Measurements from ENCODE around the gene MAP2K5.

The MAP2K5 gene

GRCh38 chr15:67594770-67595169 is 52.3 kb downstream of the MAP2K5 start:
- Histone ChIP-seq H3K36me3 (ENCODE audit: control insufficient read depth, insufficient read depth, low read length) (no peaks in the 10 kb centered on the region; the same call in 1 of the 2 replicates), H3K27me3 (ENCODE audit: control insufficient read depth, insufficient read depth, low read length) (no peaks in the 10 kb centered on the region), H3K4me3 (ENCODE audit: low read length) (no peak overlapping the region), H3K4me1 (ENCODE audit: control insufficient read depth, insufficient read depth, low read length) (no peaks in the 10 kb centered on the region), H3K9me3 (ENCODE audit: control insufficient read depth, insufficient read depth, low read length) (no peaks in the 10 kb centered on the region), H3K27ac (ENCODE audit: low read length) (no peak overlapping the region)
- DNase-seq (ENCODE audit: low read depth, low spot score) = no peak

DNA sequence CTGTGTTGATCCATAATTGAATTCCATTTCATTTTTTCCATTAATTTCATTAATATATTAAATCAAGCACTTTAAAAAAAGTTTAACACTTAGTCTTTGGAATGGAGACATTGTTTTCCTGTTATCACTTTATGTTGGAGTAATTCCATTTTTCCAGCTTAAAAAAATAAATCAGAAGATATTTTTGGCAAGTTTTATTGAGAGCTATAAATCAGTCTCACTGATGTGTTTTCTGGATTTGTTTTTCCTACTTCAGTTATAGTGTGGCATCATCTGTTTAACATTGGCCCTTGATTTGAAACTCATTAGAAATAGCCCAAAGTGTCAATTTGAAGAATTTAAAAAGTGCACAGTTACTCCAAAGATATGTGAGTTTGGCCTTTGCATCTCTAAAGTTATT is 53.1 kb downstream of the MAP2K5 start:
- no peak overlapping the region for H3K4me3 ChIP-seq (ENCODE audit: low read length)
- H3K27ac ChIP-seq (ENCODE audit: low read length) = no peak overlapping the region
- H3K9me3 ChIP-seq (ENCODE audit: control insufficient read depth, insufficient read depth, low read length) = no peaks in the 10 kb centered on the region
- H3K36me3 ChIP-seq (ENCODE audit: control insufficient read depth, insufficient read depth, low read length) = no peaks in the 10 kb centered on the region; the same call in 1 of the 2 replicates
- H3K4me1 ChIP-seq (ENCODE audit: control insufficient read depth, insufficient read depth, low read length) = no peaks in the 10 kb centered on the region
- no peaks in the 10 kb centered on the region for H3K27me3 ChIP-seq (ENCODE audit: control insufficient read depth, insufficient read depth, low read length)
- DNase-seq (ENCODE audit: low read depth, low spot score) = no peak

- no peak for DNase-seq (ENCODE audit: low read depth, low spot score)
- no CpG with 5 or more reads among the region's 2 CpGs for WGBS (ENCODE audit: insufficient coverage, insufficient read length)
Measured at GRCh38 chr15:67601073-67601472, 58.6 kb downstream of the MAP2K5 start.

DNA sequence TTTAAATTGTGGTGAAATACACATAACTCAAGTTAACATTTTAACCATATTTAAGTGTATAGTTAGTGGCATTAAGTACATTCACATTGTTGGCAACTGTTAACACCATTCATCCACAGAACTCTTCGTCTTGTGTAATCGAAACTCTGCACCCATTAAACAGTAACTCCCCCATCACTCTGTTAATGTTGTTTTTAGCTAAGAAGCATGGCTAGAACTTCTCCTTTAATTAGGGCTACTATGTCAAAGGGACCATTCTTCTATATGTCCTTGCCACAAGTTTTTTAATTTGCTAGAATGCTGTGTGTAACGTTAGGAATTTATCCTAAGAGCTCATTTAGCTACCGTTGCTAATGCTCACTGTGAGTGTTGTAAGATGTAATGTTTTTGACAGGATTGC is 60.6 kb downstream of the MAP2K5 start:
- WGBS (ENCODE audit: insufficient coverage, insufficient read length) = no CpG with 5 or more reads among the region's 4 CpGs
- Histone ChIP-seq H3K9me3 (ENCODE audit: control insufficient read depth, insufficient read depth, low read length) (no peaks in the 10 kb centered on the region), H3K4me1 (ENCODE audit: control insufficient read depth, insufficient read depth, low read length) (0 out of 2 replicates have a peak, but pooled peaks cover 2% of the 10 kb centered on the region), H3K27me3 (ENCODE audit: control insufficient read depth, insufficient read depth, low read length) (no peaks in the 10 kb centered on the region), H3K4me3 (ENCODE audit: low read length) (no peak overlapping the region), H3K36me3 (ENCODE audit: control insufficient read depth, insufficient read depth, low read length) (no peaks in the 10 kb centered on the region), H3K27ac (ENCODE audit: low read length) (no peak overlapping the region)
- no peak for DNase-seq (ENCODE audit: low read depth, low spot score)

More at GRCh38 chr15:67601073-67601472, 58.6 kb downstream of the MAP2K5 start:
- Histone ChIP-seq H3K27ac (ENCODE audit: low read length) (no peak overlapping the region), H3K9me3 (ENCODE audit: control insufficient read depth, insufficient read depth, low read length) (no peaks in the 10 kb centered on the region), H3K4me1 (ENCODE audit: control insufficient read depth, insufficient read depth, low read length) (0 out of 2 replicates have a peak, but pooled peaks cover 2% of the 10 kb centered on the region), H3K27me3 (ENCODE audit: control insufficient read depth, insufficient read depth, low read length) (no peaks in the 10 kb centered on the region), H3K36me3 (ENCODE audit: control insufficient read depth, insufficient read depth, low read length) (no peaks in the 10 kb centered on the region), H3K4me3 (ENCODE audit: low read length) (no peak overlapping the region)

DNA sequence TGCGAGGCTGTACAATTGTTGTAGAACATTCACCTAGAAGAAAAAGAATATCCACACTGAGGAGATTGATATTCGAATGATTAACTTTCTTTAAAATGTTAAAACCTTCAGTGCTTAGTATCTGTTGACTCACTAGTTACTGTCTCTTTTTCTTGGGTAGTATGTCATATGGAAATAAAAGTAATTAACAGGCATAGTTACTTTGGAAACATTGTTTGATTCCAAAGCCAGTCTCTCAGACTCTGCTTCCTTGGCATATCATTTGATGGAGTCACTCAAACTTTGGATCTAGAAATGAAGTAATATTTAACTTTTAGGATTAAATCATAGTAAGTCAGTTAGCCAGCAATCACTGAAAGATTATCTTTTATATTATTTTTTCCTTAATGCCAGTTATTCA is 63.4 kb downstream of the MAP2K5 start:
- no peak for DNase-seq (ENCODE audit: low read depth, low spot score)
- WGBS (ENCODE audit: insufficient coverage, insufficient read length) = no CpG with 5 or more reads among the region's 2 CpGs
- H3K27me3 ChIP-seq (ENCODE audit: control insufficient read depth, insufficient read depth, low read length) = no peaks in the 10 kb centered on the region
- H3K4me1 ChIP-seq (ENCODE audit: control insufficient read depth, insufficient read depth, low read length) = 0 out of 2 replicates have a peak, but pooled peaks cover 2% of the 10 kb centered on the region
- H3K27ac ChIP-seq (ENCODE audit: low read length) = no peak overlapping the region
- no peaks in the 10 kb centered on the region for H3K36me3 ChIP-seq (ENCODE audit: control insufficient read depth, insufficient read depth, low read length)
- H3K9me3 ChIP-seq (ENCODE audit: control insufficient read depth, insufficient read depth, low read length) = no peaks in the 10 kb centered on the region
- H3K4me3 ChIP-seq (ENCODE audit: low read length) = no peak overlapping the region

- no CpG with 5 or more reads among the region's 1 CpG for WGBS (ENCODE audit: insufficient coverage, insufficient read length)
- H3K9me3 ChIP-seq (ENCODE audit: control insufficient read depth, insufficient read depth, low read length) = no peaks in the 10 kb centered on the region
Measured at GRCh38 chr15:67606742-67607141, 64.2 kb downstream of the MAP2K5 start.

DNA sequence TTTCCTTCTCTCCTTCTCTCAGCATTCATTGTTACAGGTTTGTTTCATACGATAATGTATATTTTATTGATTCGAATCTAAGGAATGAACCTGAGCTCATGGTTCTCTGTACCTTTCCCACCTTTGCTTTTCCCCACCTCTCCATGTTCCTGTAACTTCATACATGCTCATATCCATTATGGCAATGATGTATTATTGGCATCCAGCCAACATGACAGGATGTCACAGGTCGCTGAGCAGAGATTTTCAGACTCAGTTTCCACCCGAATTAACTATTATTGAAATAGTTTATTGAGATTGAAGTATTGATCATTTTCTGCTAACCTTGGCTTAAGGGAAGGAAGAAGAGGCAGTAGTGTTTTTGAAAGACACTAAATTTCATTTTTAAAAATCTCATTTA is 64.8 kb downstream of the MAP2K5 start:
- WGBS (ENCODE audit: insufficient coverage, insufficient read length) = no CpG with 5 or more reads among the region's 4 CpGs
- 0 out of 2 replicates have a peak, but pooled peaks cover 2% of the 10 kb centered on the region for H3K4me1 ChIP-seq (ENCODE audit: control insufficient read depth, insufficient read depth, low read length)

More at GRCh38 chr15:67606742-67607141, 64.2 kb downstream of the MAP2K5 start:
- H3K27me3 ChIP-seq (ENCODE audit: control insufficient read depth, insufficient read depth, low read length) = no peaks in the 10 kb centered on the region
- H3K4me1 ChIP-seq (ENCODE audit: control insufficient read depth, insufficient read depth, low read length) = 0 out of 2 replicates have a peak, but pooled peaks cover 2% of the 10 kb centered on the region
- no peak for DNase-seq (ENCODE audit: low read depth, low spot score)
- no peak overlapping the region for H3K27ac ChIP-seq (ENCODE audit: low read length)
- no peaks in the 10 kb centered on the region for H3K36me3 ChIP-seq (ENCODE audit: control insufficient read depth, insufficient read depth, low read length)
- no peak overlapping the region for H3K4me3 ChIP-seq (ENCODE audit: low read length)

GRCh38 chr15:67607959-67608637 is 65.6 kb downstream of the MAP2K5 start:
- no CpG with 5 or more reads among the region's 3 CpGs for WGBS (ENCODE audit: insufficient coverage, insufficient read length)
- H3K36me3 ChIP-seq (ENCODE audit: control insufficient read depth, insufficient read depth, low read length) = no peaks in the 10 kb centered on the region
- H3K27ac ChIP-seq (ENCODE audit: low read length) = no peak overlapping the region
- no peaks in the 10 kb centered on the region for H3K27me3 ChIP-seq (ENCODE audit: control insufficient read depth, insufficient read depth, low read length)
- DNase-seq (ENCODE audit: low read depth, low spot score) = no peak
- H3K4me1 ChIP-seq (ENCODE audit: control insufficient read depth, insufficient read depth, low read length) = 0 out of 2 replicates have a peak, but pooled peaks cover 2% of the 10 kb centered on the region
- no peak overlapping the region for H3K4me3 ChIP-seq (ENCODE audit: low read length)
- H3K9me3 ChIP-seq (ENCODE audit: control insufficient read depth, insufficient read depth, low read length) = no peaks in the 10 kb centered on the region

More for the DNA sequence above, 64.8 kb downstream of the MAP2K5 start:
- H3K36me3 ChIP-seq (ENCODE audit: control insufficient read depth, insufficient read depth, low read length) = no peaks in the 10 kb centered on the region
- H3K9me3 ChIP-seq (ENCODE audit: control insufficient read depth, insufficient read depth, low read length) = no peaks in the 10 kb centered on the region
- no peaks in the 10 kb centered on the region for H3K27me3 ChIP-seq (ENCODE audit: control insufficient read depth, insufficient read depth, low read length)
- H3K27ac ChIP-seq (ENCODE audit: low read length) = no peak overlapping the region
- no peak overlapping the region for H3K4me3 ChIP-seq (ENCODE audit: low read length)
- DNase-seq (ENCODE audit: low read depth, low spot score) = no peak

- WGBS (ENCODE audit: insufficient coverage, insufficient read length) = no CpG with 5 or more reads among the region's 2 CpGs
- no peak overlapping the region for H3K27ac ChIP-seq (ENCODE audit: low read length)
- H3K4me3 ChIP-seq (ENCODE audit: low read length) = no peak overlapping the region
- DNase-seq (ENCODE audit: low read depth, low spot score) = no peak
- no peaks in the 10 kb centered on the region for H3K36me3 ChIP-seq (ENCODE audit: control insufficient read depth, insufficient read depth, low read length)
- H3K27me3 ChIP-seq (ENCODE audit: control insufficient read depth, insufficient read depth, low read length) = no peaks in the 10 kb centered on the region
- no peaks in the 10 kb centered on the region for H3K9me3 ChIP-seq (ENCODE audit: control insufficient read depth, insufficient read depth, low read length)
- 0 out of 2 replicates have a peak, but pooled peaks cover 2% of the 10 kb centered on the region for H3K4me1 ChIP-seq (ENCODE audit: control insufficient read depth, insufficient read depth, low read length)
Measured at GRCh38 chr15:67608638-67608959, 66.1 kb downstream of the MAP2K5 start.

GRCh38 chr15:67611370-67612369 is 69.2 kb downstream of the MAP2K5 start:
- Histone ChIP-seq H3K4me1 (ENCODE audit: control insufficient read depth, insufficient read depth, low read length) (no peaks in the 10 kb centered on the region), H3K9me3 (ENCODE audit: control insufficient read depth, insufficient read depth, low read length) (no peaks in the 10 kb centered on the region), H3K36me3 (ENCODE audit: control insufficient read depth, insufficient read depth, low read length) (no peaks in the 10 kb centered on the region), H3K27ac (ENCODE audit: low read length) (no peak overlapping the region), H3K4me3 (ENCODE audit: low read length) (no peak overlapping the region), H3K27me3 (ENCODE audit: control insufficient read depth, insufficient read depth, low read length) (no peaks in the 10 kb centered on the region)
- no CpG with 5 or more reads among the region's 6 CpGs for WGBS (ENCODE audit: insufficient coverage, insufficient read length)
- DNase-seq (ENCODE audit: low read depth, low spot score) = no peak
